HFFc6 (cell line): ENCODE results near the gene ADAMTS15. TPM values are rescaled to one million over a fixed set of nuclear protein-coding genes. Genes with fewer than 3 reads are reported as not detected.

Experiments
- DNase-seq: peaks from one replicate; pipeline ENCODE4 v3.0.0-alpha.2; 2018
- H3K27ac Mint-ChIP-seq: 2 replicates; pipeline ENCODE4 v1.8.0; 2020; ENCODE audit warnings: mild to moderate bottlenecking, mixed read lengths
- H3K27me3 Mint-ChIP-seq: 2 replicates; pipeline ENCODE4 v1.8.0; 2021; ENCODE audit warnings: mild to moderate bottlenecking, moderate library complexity, mixed read lengths; ENCODE audit not compliant: insufficient read depth
- H3K36me3 Mint-ChIP-seq: 2 replicates; pipeline ENCODE4 v1.8.0; 2021; ENCODE audit warnings: low read depth, mixed read lengths
- H3K4me1 Mint-ChIP-seq: 2 replicates; pipeline ENCODE4 v1.8.0; 2020; ENCODE audit warnings: low read depth, mixed read lengths
- H3K4me3 Mint-ChIP-seq: 2 replicates; pipeline ENCODE4 v1.8.0; 2020; ENCODE audit warnings: mild to moderate bottlenecking, moderate library complexity, mixed read lengths
- H3K9me3 Mint-ChIP-seq: 2 replicates; pipeline ENCODE4 v1.8.0; 2020; ENCODE audit warnings: mild to moderate bottlenecking, mixed read lengths
- total RNA-seq, 6 experiments: library from RNA; stranded (reverse); fragmentation: NEBNext Ultra II Directional; extraction: Animal tissue kit (Norgen Biotek cat#: 25700); gene quantifications; 2 replicates in 1 of 6; 3 replicates in 5 of 6; pipeline ENCODE4 v1.2.3, GENCODE V29; 2021
- TF ChIP-seq, protein P1 (sequence below): fragments of 200-600 bp; sonication (generic); IDR thresholded peaks from 2 replicates; pipeline ENCODE4 v1.5.0; 2021; ENCODE audit warnings: antibody characterized with exemption, mild to moderate bottlenecking

ADAMTS15 gene
- total RNA-seq, 6 experiments from 2014 or later: 0.21 to 1.1 (median 0.94) TPM

DNA sequence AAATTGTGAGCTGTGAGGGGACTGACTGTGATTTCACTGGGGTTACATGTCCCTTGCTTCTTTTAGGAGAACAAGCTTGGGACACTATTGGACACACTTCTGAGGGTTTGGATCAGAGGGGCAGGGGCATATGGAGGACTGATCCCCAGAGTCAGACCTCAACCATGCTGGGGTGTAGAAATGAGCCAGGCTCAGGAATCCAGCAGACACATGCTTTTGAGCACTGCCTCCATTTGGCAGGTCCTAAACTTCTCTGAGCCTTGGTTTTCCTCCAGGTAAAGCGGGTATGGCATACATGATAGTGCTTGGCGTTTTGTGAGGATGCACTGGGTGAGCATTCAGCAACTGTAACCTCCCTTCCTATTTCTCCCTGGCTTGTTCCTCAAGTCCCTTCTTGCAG is 74.7 kb downstream of the ADAMTS15 start:
- peaks cover 38% of the 10 kb centered on the region for H3K4me1 Mint-ChIP-seq
- TF ChIP-seq, protein P1, sequence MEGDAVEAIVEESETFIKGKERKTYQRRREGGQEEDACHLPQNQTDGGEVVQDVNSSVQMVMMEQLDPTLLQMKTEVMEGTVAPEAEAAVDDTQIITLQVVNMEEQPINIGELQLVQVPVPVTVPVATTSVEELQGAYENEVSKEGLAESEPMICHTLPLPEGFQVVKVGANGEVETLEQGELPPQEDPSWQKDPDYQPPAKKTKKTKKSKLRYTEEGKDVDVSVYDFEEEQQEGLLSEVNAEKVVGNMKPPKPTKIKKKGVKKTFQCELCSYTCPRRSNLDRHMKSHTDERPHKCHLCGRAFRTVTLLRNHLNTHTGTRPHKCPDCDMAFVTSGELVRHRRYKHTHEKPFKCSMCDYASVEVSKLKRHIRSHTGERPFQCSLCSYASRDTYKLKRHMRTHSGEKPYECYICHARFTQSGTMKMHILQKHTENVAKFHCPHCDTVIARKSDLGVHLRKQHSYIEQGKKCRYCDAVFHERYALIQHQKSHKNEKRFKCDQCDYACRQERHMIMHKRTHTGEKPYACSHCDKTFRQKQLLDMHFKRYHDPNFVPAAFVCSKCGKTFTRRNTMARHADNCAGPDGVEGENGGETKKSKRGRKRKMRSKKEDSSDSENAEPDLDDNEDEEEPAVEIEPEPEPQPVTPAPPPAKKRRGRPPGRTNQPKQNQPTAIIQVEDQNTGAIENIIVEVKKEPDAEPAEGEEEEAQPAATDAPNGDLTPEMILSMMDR: no peak
- no peaks in the 10 kb centered on the region for H3K9me3 Mint-ChIP-seq
- peak overlapping the region; percentile 81 for H3K27ac Mint-ChIP-seq
- H3K27me3 Mint-ChIP-seq: no peaks in the 10 kb centered on the region; the same call in none of the 2 replicates
- peak overlapping the region; percentile 68 for H3K4me3 Mint-ChIP-seq
- DNase-seq: no peak
- no peaks in the 10 kb centered on the region for H3K36me3 Mint-ChIP-seq

DNA sequence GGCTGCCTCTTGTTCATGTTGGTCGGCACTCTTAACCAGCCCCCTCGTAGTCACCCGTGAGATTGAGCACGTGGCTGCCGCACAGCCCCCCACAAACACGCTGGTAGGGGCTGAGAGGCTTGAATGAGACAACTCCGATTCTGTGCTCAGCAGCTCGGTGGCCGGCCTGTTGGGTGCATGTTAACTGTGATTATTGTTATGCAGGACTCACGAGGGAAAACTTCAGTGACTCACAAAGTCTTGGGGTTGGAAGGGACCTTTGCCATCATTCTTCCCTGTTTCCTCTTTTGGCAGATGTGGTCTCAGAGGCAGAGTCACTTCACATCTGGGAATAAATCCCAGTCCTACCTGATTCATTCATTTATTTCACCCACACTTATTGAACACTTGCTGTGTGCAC is 75.2 kb downstream of the ADAMTS15 start:
- peak overlapping the region; percentile 81 for H3K27ac Mint-ChIP-seq
- DNase-seq: peak; percentile 82
- H3K27me3 Mint-ChIP-seq: no peaks in the 10 kb centered on the region; the same call in none of the 2 replicates
- TF ChIP-seq, protein P1: no peak
- no peaks in the 10 kb centered on the region for H3K9me3 Mint-ChIP-seq
- H3K4me3 Mint-ChIP-seq: peak overlapping the region; percentile 68
- no peaks in the 10 kb centered on the region for H3K36me3 Mint-ChIP-seq
- H3K4me1 Mint-ChIP-seq: peaks cover 42% of the 10 kb centered on the region

DNA sequence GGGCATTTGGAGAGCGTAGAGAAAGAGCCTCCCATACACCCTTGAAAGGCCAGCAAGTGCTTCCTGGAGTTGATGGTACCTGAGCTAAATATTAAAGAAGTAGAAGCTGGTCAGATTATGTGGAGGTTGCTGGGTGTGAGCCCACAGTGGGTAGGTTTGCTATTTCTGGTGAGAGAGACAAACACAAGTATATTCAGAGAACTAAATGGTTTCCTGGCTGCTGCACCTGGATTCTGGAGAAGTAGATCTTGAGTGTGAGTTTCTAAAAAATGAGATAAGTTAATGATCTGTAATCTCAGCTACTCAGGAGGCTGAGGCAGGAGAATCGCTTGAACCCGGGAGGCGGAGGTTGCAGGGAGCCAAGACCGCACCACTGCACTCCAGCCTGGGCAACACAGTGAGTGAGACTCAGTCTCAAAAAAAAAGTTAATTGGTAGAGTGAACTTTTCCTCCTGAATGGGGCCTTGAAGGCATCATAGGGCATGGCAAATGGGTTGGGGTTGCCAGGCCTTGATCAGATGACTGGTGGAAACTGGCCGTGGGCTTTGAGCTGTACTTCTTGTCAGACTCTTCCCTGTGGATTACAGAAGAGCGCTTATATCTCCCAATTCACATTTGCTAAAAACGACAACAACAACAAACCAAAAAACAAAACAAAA is 75.8 kb downstream of the ADAMTS15 start:
- H3K27ac Mint-ChIP-seq: 0 out of 2 replicates have a peak overlapping the region, but pooled peaks have one; percentile 15

DNA sequence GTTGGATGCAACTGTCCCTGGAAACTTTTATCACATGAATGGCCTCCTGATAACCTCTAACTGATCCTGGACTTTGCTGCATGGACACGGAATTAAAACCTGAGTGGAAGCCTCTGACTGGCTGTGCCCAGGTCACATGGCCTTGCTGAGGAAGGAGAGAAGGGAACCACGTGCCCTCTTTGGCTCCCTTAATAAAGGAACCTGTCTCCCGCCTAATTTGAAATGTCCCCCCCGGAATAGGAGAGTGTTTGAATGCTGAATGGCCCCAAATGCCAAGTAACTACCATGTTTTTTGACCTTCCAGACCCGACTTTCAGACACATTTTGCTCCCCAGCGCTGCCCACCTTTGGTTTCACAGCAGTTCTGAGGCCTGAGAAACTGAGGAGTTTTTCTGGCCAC is 76.9 kb downstream of the ADAMTS15 start:
- peaks cover 48% of the 10 kb centered on the region for H3K4me1 Mint-ChIP-seq
- no peaks in the 10 kb centered on the region for H3K36me3 Mint-ChIP-seq
- H3K27me3 Mint-ChIP-seq: no peaks in the 10 kb centered on the region; the same call in none of the 2 replicates
- no peak overlapping the region for H3K27ac Mint-ChIP-seq
- H3K9me3 Mint-ChIP-seq: no peaks in the 10 kb centered on the region
- DNase-seq: no peak
- TF ChIP-seq, protein P1: no peak
- no peak overlapping the region for H3K4me3 Mint-ChIP-seq

More for the DNA sequence above, 75.8 kb downstream of the ADAMTS15 start:
- H3K4me1 Mint-ChIP-seq: peaks cover 48% of the 10 kb centered on the region
- TF ChIP-seq, protein P1: no peak
- no peaks in the 10 kb centered on the region; the same call in none of the 2 replicates for H3K27me3 Mint-ChIP-seq
- H3K9me3 Mint-ChIP-seq: no peaks in the 10 kb centered on the region
- no peak for DNase-seq
- H3K36me3 Mint-ChIP-seq: no peaks in the 10 kb centered on the region
- no peak overlapping the region for H3K4me3 Mint-ChIP-seq

Other genes with a start within 250 kb of the ADAMTS15 start
- gene ZBTB44, start 133.7 kb upstream of the ADAMTS15 start, total RNA-seq: 10 to 100 TPM in 5 of 6 experiments, 1 to 10 TPM in 1; 9.4 to 16.5 (median 12.4) TPM
- not detected for gene ADAMTS8, start 20.0 kb upstream of the ADAMTS15 start, total RNA-seq